T-helper 22 cell (primary cell): ENCODE results near the gene ITGB6.

Source experiments
- DNase-seq: peaks from one replicate; pipeline ENCODE4 v3.0.0-alpha.2; 2020; ENCODE audit warnings: low read depth

ITGB6 gene, protein sequence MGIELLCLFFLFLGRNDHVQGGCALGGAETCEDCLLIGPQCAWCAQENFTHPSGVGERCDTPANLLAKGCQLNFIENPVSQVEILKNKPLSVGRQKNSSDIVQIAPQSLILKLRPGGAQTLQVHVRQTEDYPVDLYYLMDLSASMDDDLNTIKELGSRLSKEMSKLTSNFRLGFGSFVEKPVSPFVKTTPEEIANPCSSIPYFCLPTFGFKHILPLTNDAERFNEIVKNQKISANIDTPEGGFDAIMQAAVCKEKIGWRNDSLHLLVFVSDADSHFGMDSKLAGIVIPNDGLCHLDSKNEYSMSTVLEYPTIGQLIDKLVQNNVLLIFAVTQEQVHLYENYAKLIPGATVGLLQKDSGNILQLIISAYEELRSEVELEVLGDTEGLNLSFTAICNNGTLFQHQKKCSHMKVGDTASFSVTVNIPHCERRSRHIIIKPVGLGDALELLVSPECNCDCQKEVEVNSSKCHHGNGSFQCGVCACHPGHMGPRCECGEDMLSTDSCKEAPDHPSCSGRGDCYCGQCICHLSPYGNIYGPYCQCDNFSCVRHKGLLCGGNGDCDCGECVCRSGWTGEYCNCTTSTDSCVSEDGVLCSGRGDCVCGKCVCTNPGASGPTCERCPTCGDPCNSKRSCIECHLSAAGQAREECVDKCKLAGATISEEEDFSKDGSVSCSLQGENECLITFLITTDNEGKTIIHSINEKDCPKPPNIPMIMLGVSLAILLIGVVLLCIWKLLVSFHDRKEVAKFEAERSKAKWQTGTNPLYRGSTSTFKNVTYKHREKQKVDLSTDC

DNA sequence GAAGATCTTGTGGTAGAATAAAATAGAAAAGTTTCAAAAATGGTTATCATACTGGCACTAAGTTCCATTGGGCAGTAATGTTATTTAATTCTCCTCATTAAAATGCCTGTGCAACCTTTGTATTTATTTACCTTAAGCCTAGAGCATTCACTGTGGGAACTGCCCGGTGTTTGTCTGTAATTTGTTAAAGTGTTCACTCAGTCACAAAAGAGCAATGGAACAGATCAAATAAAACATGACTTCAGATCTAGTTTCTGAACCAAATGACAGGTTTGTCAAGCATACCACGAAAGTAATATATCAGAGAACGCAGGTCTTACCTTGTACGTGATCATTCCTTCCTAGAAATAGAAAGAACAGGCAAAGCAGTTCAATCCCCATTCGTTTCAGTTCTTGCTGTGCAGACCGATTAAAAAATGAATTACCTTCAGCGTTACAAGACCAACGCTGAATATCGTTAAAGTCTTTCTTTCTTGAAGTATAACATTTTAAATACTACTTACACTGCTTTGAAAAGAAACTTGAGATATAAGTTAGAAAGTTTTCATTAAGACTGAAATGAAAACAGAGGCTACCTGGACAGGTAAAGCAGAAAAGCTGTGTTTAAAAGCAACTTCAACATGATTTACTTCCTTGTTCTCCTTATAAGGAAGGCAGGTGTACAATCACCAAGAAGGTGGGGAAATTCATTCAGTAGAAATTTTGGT is at the start of gene ITGB6:
Gene ITGB6 (minus strand): TSS at position 590 of the 707 bp plus-strand sequence. CDS start 209 bp downstream, at position 381.
- DNase-seq = no peak

DNA sequence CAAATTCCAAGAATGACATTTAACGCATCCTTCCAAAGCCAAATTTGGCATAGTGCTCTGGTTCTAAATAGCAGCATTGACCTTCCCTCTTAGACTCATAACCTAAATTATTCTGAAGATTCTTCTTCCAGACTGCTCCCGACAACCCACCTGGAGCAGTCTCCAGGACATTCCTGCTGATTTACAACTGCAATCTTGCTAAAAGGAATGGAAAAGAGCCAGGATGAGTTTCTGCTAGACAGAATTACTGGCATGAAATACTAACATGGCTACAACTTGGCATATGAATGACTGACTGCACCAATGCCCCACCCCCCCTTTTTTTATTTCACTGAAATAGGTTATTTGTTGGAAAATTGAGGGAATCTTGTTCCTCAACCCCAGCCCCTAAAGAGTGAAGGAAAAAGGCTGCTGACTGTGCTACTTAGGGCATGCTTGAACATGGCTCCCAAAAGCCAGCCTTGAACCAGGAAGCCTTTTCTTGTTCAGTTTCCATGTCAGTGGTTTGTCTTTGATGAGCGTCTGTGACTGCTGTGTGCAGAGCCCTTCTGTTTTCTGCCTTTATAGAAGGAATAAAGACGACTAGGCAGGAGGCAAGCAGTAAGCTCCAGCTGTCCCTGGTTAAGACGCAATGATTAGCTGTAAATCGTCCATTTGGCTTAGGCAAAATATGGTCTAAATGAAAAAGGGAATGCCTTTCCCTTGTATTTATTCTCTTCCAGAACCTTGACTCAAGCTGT is 47.4 kb upstream of the ITGB6 start:
- DNase-seq = no peak

DNA sequence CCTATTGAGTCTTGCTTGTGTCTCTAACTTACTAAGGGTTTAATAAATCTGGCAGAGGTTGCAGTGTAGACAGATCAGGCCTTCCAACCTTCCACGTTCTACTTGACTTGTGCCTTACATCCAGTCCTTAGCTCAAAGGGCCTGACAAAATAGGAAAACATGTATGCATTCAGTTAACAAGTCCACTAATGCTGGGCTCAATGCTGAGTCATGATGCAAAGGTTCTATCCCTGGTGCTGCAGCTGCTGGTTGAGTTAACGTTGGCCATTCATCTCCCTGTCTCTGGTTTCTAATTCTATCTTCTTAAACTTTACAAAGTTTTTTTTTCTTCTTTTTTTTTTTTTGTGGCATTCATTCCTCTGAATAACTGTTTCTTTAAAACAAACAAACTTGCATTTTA is 46.3 kb upstream of the ITGB6 start:
- no peak for DNase-seq

DNA sequence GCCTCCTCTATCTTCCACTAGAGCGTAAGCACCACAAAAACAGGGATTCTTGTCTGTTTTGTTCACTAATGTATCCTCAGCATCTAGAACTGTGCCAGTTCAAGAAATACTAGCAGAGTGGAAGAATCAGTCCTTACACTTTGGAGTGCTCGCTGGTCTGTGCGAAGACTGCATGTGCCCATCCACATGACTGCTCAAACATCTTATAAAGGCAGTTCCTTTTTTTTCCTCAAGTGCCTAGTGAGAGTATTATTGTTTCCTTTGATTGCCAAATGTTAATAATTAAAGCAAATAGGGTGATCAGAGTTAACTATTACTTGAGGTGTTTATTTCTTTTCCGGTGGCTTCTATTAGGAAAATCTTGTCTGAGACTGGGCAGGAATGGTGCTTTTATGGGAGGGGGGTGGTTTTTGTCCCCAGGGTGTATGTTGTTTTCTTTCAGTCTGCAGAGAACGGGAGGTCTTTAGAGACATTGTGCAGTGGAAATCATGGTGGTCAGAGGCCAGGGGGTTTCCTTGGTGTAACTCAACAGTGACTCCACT is 45.6 kb upstream of the ITGB6 start:
- DNase-seq = no peak

DNA sequence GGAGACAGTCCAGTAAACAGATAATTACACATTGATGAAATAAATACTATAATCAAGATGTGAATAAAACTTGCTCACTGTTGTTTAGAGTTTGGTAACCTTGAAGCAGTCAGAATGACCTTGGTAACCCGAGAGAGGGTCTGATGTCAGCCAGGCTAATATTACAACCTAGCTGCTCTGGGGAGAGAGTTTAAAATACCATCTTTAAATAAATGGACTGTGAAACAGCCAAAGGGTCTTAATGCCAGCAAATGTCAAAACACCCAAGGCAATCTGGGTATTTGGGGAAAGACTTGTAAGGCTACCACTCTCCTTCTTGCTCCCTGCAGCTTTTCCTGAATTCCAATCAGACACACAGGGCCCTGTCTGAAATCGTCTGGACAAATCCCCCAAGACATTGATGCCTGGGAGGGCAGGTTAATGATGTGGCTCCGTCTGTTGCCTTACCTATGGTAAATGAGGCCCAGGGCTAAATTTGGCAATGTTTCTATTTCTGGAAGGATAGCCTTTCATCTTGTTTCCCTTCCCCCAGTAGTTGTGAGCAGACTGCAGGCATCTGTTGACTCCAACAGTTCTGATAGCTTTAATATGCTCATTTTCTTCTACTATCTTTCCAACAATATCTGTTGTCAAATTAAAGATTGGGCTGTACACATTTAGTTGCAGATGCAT is 43.0 kb upstream of the ITGB6 start:
- no peak for DNase-seq

DNA sequence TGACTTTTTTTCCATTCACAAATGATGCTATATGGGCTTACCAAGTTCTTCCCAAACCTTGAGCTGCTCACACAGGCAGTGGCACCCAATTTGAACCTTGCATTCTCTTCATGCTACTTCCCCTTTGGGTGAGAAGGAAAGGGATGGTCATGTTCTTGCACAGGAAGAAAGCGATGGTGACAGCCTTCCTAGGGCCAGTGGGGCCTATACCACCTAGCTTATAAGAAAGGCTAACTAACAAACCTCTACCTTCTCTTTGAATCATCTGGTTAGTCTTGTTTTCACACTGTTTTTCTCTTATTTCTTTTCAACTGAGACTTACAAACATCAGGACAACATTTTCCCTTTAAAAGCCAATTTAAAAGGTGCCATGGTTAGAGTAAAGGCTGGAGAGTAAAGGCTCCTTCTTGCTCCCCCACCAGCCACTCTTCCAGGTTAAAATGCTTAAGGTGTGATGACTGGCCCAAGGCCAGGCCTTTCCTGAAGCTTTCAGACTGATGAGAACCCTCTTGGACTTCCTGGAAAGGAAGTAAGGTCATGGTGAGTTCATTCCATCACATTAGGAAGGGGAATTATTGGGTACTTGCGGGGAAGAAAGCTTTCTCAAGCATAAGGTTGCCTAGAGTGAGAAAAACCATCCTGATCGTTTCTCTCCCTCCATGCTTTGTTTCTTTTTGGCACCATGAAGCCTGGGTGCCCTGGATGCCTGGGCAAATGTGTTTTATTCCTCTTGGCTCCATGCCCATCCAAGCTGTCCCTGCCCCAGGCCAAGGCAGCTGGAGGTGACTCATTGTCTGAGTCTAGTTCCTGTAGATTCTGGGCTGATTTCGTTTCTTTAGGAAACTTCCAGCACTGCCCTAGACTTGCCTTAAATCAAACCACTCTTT is 41.4 kb upstream of the ITGB6 start:
- DNase-seq = no peak

DNA sequence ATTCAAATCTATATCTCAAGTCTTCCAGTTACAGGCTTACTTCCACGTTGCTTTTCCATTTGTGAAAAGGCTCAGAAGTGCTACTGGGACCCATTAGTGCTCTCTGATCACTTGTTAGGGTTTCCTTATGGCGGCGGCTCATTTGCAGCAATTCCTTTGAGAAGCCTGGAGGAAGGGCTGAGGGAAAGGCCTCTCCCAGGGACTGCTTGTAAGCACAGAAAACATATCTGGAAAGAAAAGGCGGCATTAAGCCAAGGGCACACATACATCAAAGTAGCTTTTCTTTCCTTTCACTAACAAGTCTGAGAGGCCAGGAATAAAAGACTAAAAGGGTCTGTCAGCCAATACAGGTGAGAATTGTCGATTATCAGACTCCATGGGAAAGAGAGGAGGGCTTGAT is 39.4 kb upstream of the ITGB6 start:
- no peak for DNase-seq

DNA sequence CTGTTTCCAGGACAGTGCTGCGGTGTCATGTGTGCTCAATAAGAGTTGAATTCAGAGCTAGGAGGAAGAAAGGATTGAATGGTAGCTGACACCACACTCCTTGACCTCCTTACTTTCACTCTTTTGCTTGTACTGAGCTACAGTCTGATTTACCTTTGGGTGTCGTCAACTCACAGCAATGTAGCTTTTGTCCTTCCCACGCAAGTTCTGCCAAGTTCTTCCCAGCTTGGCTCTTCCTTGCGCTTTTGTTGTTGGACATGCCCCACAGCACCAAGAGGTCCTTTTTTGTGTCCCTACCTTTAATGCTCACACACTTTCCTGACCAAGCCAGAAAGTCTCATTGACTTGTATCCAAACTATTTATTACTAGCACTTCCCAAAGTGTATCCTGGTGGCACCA is 38.3 kb upstream of the ITGB6 start:
- no peak for DNase-seq

DNA sequence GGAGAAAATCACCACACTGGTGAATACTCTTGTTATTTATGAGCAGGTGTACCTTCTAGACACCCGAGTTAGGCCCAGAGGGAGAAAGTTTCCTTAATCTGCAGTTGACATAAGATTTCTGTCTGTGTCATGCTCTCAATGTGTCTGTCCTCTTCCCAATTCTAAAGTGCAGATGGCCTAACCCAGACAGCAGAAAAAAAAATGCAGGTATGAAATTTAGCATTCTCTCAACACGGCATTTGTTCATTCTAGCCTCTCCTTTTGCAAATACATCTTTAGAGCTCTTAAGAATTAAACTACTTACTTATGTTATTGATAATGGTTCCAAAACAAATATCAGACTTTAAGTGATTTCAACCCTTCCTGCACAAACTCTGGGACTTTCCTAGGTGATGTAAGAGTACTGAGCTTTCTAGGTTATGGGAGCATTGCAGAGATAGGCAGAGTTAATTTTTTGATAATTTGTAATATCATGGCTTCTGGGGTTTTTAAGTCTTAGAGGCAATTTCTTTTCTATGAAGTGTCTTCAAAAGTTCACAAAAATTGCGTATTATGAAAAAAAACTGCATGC is 32.9 kb upstream of the ITGB6 start:
- DNase-seq = no peak

DNA sequence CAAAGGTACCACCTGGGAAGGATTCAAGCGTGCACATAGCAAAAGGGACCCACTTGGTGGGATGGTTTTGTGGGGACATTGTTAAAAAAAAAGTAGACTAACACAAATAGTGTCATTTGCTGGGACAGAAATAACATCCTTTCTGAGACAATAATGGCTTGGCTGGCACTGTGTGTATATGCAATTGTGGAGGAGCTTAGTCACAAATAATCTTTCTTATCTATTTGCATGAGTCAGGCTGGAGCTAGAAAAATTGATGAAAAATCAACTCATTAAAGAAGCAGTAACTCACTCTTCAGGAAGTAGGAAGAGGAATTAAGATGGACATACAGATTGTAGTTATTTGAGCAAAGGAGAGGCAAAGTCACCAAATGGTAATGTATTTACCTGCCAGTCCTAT is 29.5 kb upstream of the ITGB6 start:
- DNase-seq = no peak

DNA sequence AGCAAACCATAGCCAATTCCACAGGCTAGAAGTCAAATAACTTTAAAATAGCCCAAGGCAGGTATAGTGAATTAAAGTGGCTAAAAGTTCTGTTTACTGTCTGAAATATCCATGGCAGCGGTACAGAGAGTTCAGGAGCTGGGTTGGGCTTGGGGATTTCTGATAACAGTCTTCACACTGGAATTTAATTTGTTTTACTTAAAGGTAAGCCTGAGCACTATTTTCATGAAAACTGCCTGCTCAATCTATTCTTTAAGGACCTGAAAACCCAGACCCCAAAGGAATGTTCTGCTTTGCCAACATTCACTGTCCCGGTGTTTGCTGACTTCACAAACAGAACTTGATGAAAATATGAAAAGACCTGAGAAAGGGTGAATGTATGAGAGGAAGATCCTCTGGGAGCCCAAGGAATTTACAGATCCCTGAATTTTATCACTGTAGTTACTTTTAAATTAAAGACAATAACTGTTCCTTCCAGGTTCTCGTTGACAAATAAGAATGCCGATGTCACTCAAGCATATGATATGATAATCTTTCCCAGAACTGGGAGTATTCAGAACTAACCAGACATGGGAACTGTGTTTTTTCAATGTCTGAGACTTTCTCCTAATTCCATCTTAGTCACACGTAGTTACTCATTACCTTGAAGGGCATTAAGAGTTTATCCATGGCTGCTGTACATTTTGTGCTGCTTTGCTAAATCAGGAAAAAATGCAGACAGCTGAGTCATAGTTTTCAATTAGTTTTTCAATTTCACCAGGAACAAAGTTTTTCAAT is 28.3 kb upstream of the ITGB6 start:
- DNase-seq = no peak

DNA sequence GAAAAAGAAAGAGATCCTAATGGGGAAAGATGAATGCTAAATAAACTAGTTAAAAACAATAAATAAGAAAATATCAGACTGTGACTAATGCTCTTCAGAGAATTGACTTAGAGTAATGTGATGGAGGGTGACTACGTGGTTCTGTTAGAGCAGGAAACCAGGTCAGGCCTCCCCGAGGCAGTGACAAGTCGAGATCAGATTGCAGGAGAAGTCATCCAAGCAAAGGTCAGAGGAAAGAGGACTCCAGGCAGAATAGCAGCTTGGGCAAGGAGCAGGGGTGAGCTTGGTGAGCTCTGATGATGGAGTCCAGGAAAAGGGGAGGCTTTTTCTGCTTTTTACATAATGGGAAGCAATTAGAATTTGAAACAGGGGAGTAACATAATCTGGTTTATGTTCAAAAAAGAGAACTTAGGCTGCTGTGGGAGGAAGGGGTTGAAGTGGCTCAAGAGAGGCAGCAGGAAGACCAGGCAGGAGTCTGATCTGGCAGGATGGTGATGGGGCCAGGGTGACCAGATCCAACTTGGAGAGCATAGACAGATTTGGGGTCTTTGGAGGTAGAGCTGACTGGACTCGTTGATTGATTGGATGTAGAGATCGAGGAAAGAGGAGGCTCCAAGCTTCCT is 27.3 kb upstream of the ITGB6 start:
- no peak for DNase-seq

DNA sequence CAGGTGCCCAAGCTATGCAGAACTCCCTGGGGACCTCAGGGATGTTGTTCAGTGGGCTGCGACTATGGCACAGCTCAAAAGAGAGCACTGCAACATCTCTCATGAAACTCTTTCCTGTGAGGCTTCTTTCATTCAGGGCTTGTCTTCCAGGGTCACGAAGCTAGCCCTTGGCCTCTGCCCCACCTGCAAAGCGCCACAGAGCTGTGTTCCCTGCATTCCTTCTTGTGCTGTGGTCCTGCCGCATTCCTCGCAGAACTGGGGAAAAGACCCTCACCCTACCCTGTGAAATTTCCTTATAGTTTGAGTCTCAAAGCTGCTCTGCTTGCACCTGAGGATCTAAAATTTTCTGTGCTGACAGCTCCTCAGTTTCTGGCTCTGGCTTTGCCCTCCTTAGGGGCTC is 26.3 kb upstream of the ITGB6 start:
- no peak for DNase-seq

DNA sequence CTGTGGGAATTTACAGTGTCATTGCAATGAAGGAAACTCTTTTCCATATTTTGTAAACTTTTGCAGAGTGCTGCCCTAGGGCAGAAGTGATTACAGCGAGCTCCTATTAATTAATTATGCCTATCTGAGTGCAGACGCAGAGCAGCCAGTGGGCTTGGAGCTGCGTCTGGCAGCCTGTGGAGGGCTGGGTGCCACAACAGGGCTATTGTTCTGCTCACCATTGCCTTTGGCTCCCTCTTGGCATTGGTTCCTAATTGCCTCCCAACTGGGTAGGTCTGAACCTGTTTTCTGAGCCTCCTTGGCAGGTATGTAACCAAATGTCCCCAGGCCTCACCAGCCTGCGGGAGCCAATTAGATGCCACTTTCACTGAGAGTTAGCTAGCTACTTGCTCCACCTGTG is 25.6 kb upstream of the ITGB6 start:
- DNase-seq = no peak

DNA sequence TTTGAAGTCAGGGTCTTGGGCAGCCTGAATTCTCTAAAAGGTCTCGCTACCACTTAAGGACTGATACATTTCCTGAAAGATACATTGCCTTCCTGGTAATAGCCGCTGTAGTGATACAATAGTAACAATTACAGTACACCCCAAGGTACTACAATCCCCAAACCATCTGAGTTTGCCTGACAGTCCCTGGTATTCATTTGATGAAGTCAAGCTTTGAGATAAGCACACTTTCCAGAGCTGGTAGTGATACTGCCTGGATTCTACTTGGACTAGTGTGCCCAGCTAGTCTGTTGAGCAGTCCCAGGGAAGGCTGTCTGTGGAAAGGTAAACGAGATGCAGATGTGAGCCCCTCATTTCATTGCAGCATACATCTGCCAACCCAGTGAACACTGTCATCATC is 24.4 kb upstream of the ITGB6 start:
- DNase-seq = no peak

DNA sequence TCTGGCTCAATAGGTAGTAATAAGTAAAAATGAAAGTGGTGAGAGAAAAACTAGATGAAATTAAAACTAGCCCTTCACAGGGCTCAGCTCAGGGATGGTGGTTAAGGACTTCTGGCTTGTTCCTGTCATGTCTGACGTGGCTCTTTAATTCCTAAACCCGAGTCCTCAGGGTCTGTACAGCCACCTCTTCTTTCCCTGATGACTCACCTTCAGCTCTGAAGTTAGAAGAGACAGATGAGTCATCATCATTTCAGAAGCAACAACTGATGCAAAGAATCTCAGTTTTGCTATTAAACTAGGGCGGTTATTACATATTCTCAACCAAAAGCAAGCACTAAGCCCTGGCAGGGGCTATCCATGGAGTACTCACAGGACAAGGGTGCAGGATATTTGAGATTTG is 24.0 kb upstream of the ITGB6 start:
- peak; percentile 20 for DNase-seq

DNA sequence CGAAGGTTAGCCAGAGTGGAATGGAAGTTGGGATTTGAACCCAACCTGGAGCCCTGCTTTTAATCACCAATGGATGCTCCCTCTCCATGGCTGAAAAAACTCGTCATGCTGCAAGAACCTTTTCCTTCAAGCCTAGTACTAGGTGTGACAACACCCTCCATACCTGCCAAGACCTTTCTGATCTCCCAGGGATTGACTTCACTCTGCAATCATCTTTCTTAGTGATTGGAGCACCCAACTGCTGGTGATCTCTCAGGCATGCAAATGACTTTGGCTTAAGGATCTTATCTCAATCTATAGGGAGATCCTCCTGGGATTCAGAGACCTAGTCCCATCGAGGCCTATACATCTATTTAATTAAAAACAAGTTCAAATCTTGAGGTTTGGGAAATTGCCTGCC is 23.5 kb upstream of the ITGB6 start:
- no peak for DNase-seq

DNA sequence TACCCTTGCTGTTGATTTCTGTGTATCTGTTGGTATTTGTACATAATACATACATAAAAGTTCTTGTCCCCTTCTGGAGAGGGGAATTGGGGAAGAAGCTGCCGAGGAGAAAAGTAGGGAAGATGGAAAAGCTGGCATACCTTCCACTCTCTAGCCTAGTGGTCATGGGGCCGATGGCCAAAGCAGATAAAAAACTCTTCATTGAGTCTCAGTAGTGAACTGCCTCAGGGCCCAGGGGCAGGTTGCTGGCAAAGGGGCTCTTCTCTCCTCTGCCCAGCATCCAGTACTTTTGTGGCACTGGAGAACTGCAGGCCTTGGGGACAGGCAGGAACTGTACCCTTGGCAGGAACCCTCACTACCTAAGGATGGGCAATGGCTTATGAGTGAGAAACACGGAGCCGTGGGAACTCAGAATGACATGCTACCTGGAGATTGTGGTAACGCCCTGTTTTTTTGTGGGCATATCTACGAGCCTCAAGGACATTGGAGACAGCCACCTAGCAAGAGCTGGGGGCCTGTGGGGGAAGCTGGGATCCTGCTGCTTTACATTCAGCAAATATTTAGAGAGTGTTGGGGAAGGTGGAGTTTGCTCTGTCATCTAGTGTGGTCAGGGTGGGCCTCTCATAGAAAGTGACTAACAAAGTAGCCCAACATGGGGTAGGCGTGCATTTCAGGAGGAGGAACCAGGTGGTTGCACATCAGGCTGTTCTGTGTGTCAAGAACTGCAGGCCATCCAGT is 22.6 kb upstream of the ITGB6 start:
- no peak for DNase-seq
